ENCODE measurements around the gene ASH1L. TPM values are rescaled to one million over a fixed set of nuclear protein-coding genes. Genes with fewer than 3 reads are reported as not detected.
"Not testable (repeated sequence)": the region's sequence is repeated elsewhere in the genome, so short reads cannot be mapped to it uniquely, and the experiment has no call there.

ASH1L gene
- polyA plus RNA-seq, 4 donors, result 3.5 to 30.9 (median 6.5) TPM

GRCh38 chr1:155294520-155295182, 268.0 kb downstream of the ASH1L start:
- DNase-seq, result no peak
- peaks cover 0 to 56% (median 0%) of the 10 kb centered on the region in 3 donors for H3K36me3 ChIP-seq (ENCODE audit: control insufficient read depth in 3 of 3, insufficient read depth in 2 of 3, low read depth in 1 of 3, low read length in 3 of 3)
- H3K27me3 ChIP-seq (ENCODE audit: control insufficient read depth in 3 of 3, insufficient read depth in 3 of 3, low read length in 3 of 3), result peaks cover 0 to 42% (median 15%) of the 10 kb centered on the region in 3 donors
- no peak overlapping the region for H3K27ac ChIP-seq (ENCODE audit: low read depth in 1 of 3, low read length in 2 of 3)
- WGBS, 3 donors, result 44 to 88% (median 74%) methylated on average over 41 to 46 of the region's 46 CpGs
- peaks cover 0 to 9% (median 0%) of the 10 kb centered on the region in 3 donors for H3K4me1 ChIP-seq (ENCODE audit: control insufficient read depth in 3 of 3, insufficient read depth in 2 of 3, low read depth in 1 of 3, low read length in 2 of 3)
- no peak for FAIRE-seq
- H3K4me3 ChIP-seq (ENCODE audit: low read depth in 1 of 3, low read length in 3 of 3), result no peak overlapping the region
- H3K9me3 ChIP-seq (ENCODE audit: control insufficient read depth in 2 of 2, insufficient read depth in 1 of 2, low read depth in 1 of 2, low read length in 1 of 2), result peaks cover 0 to 4% of the 10 kb centered on the region in 2 donors

GRCh38 chr1:155293086-155293749, 269.4 kb downstream of the ASH1L start:
- Histone ChIP-seq H3K27ac (ENCODE audit: low read depth in 1 of 3, low read length in 2 of 3) (no peak overlapping the region), H3K4me1 (ENCODE audit: control insufficient read depth in 3 of 3, insufficient read depth in 2 of 3, low read depth in 1 of 3, low read length in 2 of 3) (peaks cover 0 to 9% (median 0%) of the 10 kb centered on the region in 3 donors), H3K4me3 (ENCODE audit: low read depth in 1 of 3, low read length in 3 of 3) (no peak overlapping the region), H3K27me3 (ENCODE audit: control insufficient read depth in 3 of 3, insufficient read depth in 3 of 3, low read length in 3 of 3) (peaks cover 0 to 42% (median 15%) of the 10 kb centered on the region in 3 donors), H3K9me3 (ENCODE audit: control insufficient read depth in 2 of 2, insufficient read depth in 1 of 2, low read depth in 1 of 2, low read length in 1 of 2) (peaks cover 0 to 4% of the 10 kb centered on the region in 2 donors), H3K36me3 (ENCODE audit: control insufficient read depth in 3 of 3, insufficient read depth in 2 of 3, low read depth in 1 of 3, low read length in 3 of 3) (peaks cover 0 to 69% (median 0%) of the 10 kb centered on the region in 3 donors)
- FAIRE-seq (no peak), DNase-seq (no peak)
- 86 to 91% (median 89%) methylated on average over 17 of the region's 17 CpGs for WGBS, 3 donors

- H3K9me3 ChIP-seq (ENCODE audit: control insufficient read depth in 2 of 2, insufficient read depth in 1 of 2, low read depth in 1 of 2, low read length in 1 of 2); H3K4me1 ChIP-seq (ENCODE audit: control insufficient read depth in 3 of 3, insufficient read depth in 2 of 3, low read depth in 1 of 3, low read length in 2 of 3); FAIRE-seq; DNase-seq; H3K4me3 ChIP-seq (ENCODE audit: low read depth in 1 of 3, low read length in 3 of 3); H3K27ac ChIP-seq (ENCODE audit: low read depth in 1 of 3, low read length in 2 of 3): not testable (repeated sequence)
- Histone ChIP-seq H3K27me3 (ENCODE audit: control insufficient read depth in 3 of 3, insufficient read depth in 3 of 3, low read length in 3 of 3) (peaks cover 0 to 28% (median 12%) of the 10 kb centered on the region in 3 donors), H3K36me3 (ENCODE audit: control insufficient read depth in 3 of 3, insufficient read depth in 2 of 3, low read depth in 1 of 3, low read length in 3 of 3) (peaks cover 0 to 81% (median 0%) of the 10 kb centered on the region in 3 donors)
- 88 to 92% (median 89%) methylated on average over 10 of the region's 10 CpGs for WGBS, 3 donors
Observed at GRCh38 chr1:155291006-155291405, 271.6 kb downstream of the ASH1L start.

- FAIRE-seq (no peak), DNase-seq (no peak)
- WGBS, 3 donors, result 92 to 94% (median 93%) methylated on average over 16 to 21 of the region's 21 CpGs
- no peaks in the 10 kb centered on the region for H3K4me1 ChIP-seq (ENCODE audit: control insufficient read depth in 3 of 3, insufficient read depth in 2 of 3, low read depth in 1 of 3, low read length in 2 of 3)
- no peak overlapping the region for H3K4me3 ChIP-seq (ENCODE audit: low read depth in 1 of 3, low read length in 3 of 3)
- peaks cover 0 to 77% (median 0%) of the 10 kb centered on the region in 3 donors for H3K36me3 ChIP-seq (ENCODE audit: control insufficient read depth in 3 of 3, insufficient read depth in 2 of 3, low read depth in 1 of 3, low read length in 3 of 3)
- peaks cover 0 to 2% (median 0%) of the 10 kb centered on the region in 3 donors for H3K27me3 ChIP-seq (ENCODE audit: control insufficient read depth in 3 of 3, insufficient read depth in 3 of 3, low read length in 3 of 3)
- H3K9me3 ChIP-seq (ENCODE audit: control insufficient read depth in 2 of 2, insufficient read depth in 1 of 2, low read depth in 1 of 2, low read length in 1 of 2), result no peaks in the 10 kb centered on the region
- H3K27ac ChIP-seq (ENCODE audit: low read depth in 1 of 3, low read length in 2 of 3), result no peak overlapping the region
Observed at GRCh38 chr1:155287987-155288543, 274.5 kb downstream of the ASH1L start.

- no peak overlapping the region for H3K27ac ChIP-seq (ENCODE audit: low read depth in 1 of 3, low read length in 2 of 3)
- no peaks in the 10 kb centered on the region for H3K27me3 ChIP-seq (ENCODE audit: control insufficient read depth in 3 of 3, insufficient read depth in 3 of 3, low read length in 3 of 3)
- no peaks in the 10 kb centered on the region for H3K4me1 ChIP-seq (ENCODE audit: control insufficient read depth in 3 of 3, insufficient read depth in 2 of 3, low read depth in 1 of 3, low read length in 2 of 3)
- no peak for FAIRE-seq
- H3K9me3 ChIP-seq (ENCODE audit: control insufficient read depth in 2 of 2, insufficient read depth in 1 of 2, low read depth in 1 of 2, low read length in 1 of 2), result no peaks in the 10 kb centered on the region
- WGBS, 3 donors, result 75 to 81% (median 78%) methylated on average over 2 of the region's 2 CpGs
- no peak overlapping the region for H3K4me3 ChIP-seq (ENCODE audit: low read depth in 1 of 3, low read length in 3 of 3)
- H3K36me3 ChIP-seq (ENCODE audit: control insufficient read depth in 3 of 3, insufficient read depth in 2 of 3, low read depth in 1 of 3, low read length in 3 of 3), result peaks cover 0 to 75% (median 0%) of the 10 kb centered on the region in 3 donors
- DNase-seq, result no peak
Observed at GRCh38 chr1:155286544-155286943, 276.1 kb downstream of the ASH1L start.

- no peak for FAIRE-seq
- DNase-seq, result no peak
- Histone ChIP-seq H3K27ac (ENCODE audit: low read depth in 1 of 3, low read length in 2 of 3) (no peak overlapping the region), H3K27me3 (ENCODE audit: control insufficient read depth in 3 of 3, insufficient read depth in 3 of 3, low read length in 3 of 3) (no peaks in the 10 kb centered on the region), H3K36me3 (ENCODE audit: control insufficient read depth in 3 of 3, insufficient read depth in 2 of 3, low read depth in 1 of 3, low read length in 3 of 3) (peaks cover 0 to 70% (median 0%) of the 10 kb centered on the region in 3 donors), H3K4me3 (ENCODE audit: low read depth in 1 of 3, low read length in 3 of 3) (no peak overlapping the region), H3K9me3 (ENCODE audit: control insufficient read depth in 2 of 2, insufficient read depth in 1 of 2, low read depth in 1 of 2, low read length in 1 of 2) (no peaks in the 10 kb centered on the region), H3K4me1 (ENCODE audit: control insufficient read depth in 3 of 3, insufficient read depth in 2 of 3, low read depth in 1 of 3, low read length in 2 of 3) (no peaks in the 10 kb centered on the region)
- 92 to 95% (median 93%) methylated on average over 18 of the region's 18 CpGs for WGBS, 3 donors
Observed at GRCh38 chr1:155285631-155286044, 277.0 kb downstream of the ASH1L start.

Other genes with a start within 250 kb of the ASH1L start
- 10 to 100 TPM; 32.7 to 60.8 (median 44.6) TPM for gene RUSC1, start 241.9 kb downstream of the ASH1L start, polyA plus RNA-seq
- 10 to 100 TPM; 13.4 to 36.3 (median 20.3) TPM for gene MSTO1, start 47.4 kb upstream of the ASH1L start, polyA plus RNA-seq
- gene YY1AP1, start 126.0 kb upstream of the ASH1L start, polyA plus RNA-seq, result 10 to 100 TPM; 29.4 to 54.8 (median 35.2) TPM
- gene DAP3, start 126.3 kb upstream of the ASH1L start, polyA plus RNA-seq, result 10 to 100 TPM; 86.5 to 97.8 (median 91.4) TPM